Measurements from ENCODE around the gene KLK1.
A peak's percentile ranks its signal among the peaks of the same experiment; 100 is the strongest.
"Not testable (repeated sequence)": the region's sequence is repeated elsewhere in the genome, so short reads cannot be mapped to it uniquely, and the experiment has no call there.

The KLK1 gene

DNA sequence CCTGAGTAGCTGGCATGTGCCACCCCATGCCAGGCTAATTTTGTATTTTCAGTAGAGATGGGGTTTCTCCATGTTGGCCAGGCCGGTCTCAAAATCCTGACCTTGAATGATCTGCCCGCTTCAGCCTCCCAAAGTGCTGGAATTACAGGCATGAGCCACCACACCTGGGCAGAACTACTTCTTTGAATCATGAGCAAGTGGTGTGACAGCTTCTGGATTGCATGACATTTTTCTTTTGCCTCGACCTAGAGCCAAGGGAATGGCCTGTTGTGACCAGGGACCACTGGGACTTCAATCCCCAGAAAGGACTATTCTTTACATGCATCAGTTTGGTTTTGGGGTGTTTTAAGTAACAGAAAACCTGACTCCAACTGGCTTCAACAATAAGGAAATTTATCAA, 50.7 kb downstream of the KLK1 start:
- not testable (repeated sequence) for H3K4me1 ChIP-seq (ENCODE audit: control insufficient read depth, insufficient read depth, low read length); H3K9ac ChIP-seq (ENCODE audit: low read length); DNase-seq (ENCODE audit: low read depth); H3K27me3 ChIP-seq (replicated peaks; ENCODE audit: control insufficient read depth, insufficient read depth, low read length); H3K36me3 ChIP-seq (ENCODE audit: control insufficient read depth, insufficient read depth, low read length, severe bottlenecking); H3K4me3 ChIP-seq (ENCODE audit: low read length)
- H3K9me3 ChIP-seq (ENCODE audit: control insufficient read depth, low read length), result peaks cover 11% of the 10 kb centered on the region

DNA sequence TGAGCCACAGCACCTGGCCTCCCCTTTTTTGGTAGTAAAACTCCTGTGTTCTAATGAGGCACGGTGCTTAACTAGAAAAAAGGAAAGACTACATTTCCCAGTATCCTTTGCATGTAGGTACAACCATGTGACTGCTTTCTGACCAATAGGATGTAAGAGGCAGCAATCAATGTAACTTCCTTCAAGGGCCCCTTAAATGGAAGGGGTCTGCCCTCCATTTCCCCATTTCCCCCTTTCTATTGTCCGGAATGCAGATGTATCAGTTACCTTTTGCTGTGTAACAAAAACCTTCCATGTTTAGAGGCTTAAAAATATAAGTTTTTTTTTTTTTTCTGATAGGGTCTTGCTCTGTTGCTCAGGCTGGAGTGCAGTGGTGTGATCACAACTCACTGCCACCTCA, 51.1 kb downstream of the KLK1 start:
- H3K4me3 ChIP-seq (ENCODE audit: low read length), result no peak overlapping the region
- H3K27me3 ChIP-seq (replicated peaks; ENCODE audit: control insufficient read depth, insufficient read depth, low read length), result peaks cover 5% of the 10 kb centered on the region
- H3K9me3 ChIP-seq (ENCODE audit: control insufficient read depth, low read length), result peaks cover 9% of the 10 kb centered on the region
- peak; percentile 22 for DNase-seq (ENCODE audit: low read depth)
- H3K4me1 ChIP-seq (ENCODE audit: control insufficient read depth, insufficient read depth, low read length), result no peaks in the 10 kb centered on the region
- no peaks in the 10 kb centered on the region for H3K36me3 ChIP-seq (ENCODE audit: control insufficient read depth, insufficient read depth, low read length, severe bottlenecking)
- no peak overlapping the region for H3K9ac ChIP-seq (ENCODE audit: low read length)

DNA sequence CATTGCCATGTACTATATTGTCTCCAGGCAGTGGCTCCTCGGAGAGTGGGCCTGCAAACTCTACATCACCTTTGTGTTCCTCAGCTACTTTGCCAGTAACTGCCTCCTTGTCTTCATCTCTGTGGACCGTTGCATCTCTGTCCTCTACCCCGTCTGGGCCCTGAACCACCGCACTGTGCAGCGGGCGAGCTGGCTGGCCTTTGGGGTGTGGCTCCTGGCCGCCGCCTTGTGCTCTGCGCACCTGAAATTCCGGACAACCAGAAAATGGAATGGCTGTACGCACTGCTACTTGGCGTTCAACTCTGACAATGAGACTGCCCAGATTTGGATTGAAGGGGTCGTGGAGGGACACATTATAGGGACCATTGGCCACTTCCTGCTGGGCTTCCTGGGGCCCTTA, 52.7 kb downstream of the KLK1 start:
- no peaks in the 10 kb centered on the region for H3K36me3 ChIP-seq (ENCODE audit: control insufficient read depth, insufficient read depth, low read length, severe bottlenecking)
- no peak for DNase-seq (ENCODE audit: low read depth)

GRCh38 chr19:50770164-50770563, 53.4 kb downstream of the KLK1 start, which contains the start of gene GPR32:
GPR32 (plus strand) TSS chr19:50770464; CDS start chr19:50770601, 137 bp downstream.
- not testable (repeated sequence) for H3K9ac ChIP-seq (ENCODE audit: low read length); H3K27me3 ChIP-seq (replicated peaks; ENCODE audit: control insufficient read depth, insufficient read depth, low read length); H3K4me1 ChIP-seq (ENCODE audit: control insufficient read depth, insufficient read depth, low read length); DNase-seq (ENCODE audit: low read depth); H3K4me3 ChIP-seq (ENCODE audit: low read length); H3K9me3 ChIP-seq (ENCODE audit: control insufficient read depth, low read length); H3K36me3 ChIP-seq (ENCODE audit: control insufficient read depth, insufficient read depth, low read length, severe bottlenecking)

More for the DNA sequence above, 52.7 kb downstream of the KLK1 start:
- Histone ChIP-seq H3K4me3 (ENCODE audit: low read length) (no peak overlapping the region), H3K4me1 (ENCODE audit: control insufficient read depth, insufficient read depth, low read length) (no peaks in the 10 kb centered on the region), H3K9ac (ENCODE audit: low read length) (no peak overlapping the region), H3K9me3 (ENCODE audit: control insufficient read depth, low read length) (peaks cover 3% of the 10 kb centered on the region), H3K27me3 (replicated peaks; ENCODE audit: control insufficient read depth, insufficient read depth, low read length) (peaks cover 9% of the 10 kb centered on the region)
